ENCODE measurements around the gene NAT14. TPM values are rescaled to one million over a fixed set of nuclear protein-coding genes. Genes with fewer than 3 reads are reported as not detected.

The NAT14 gene
- polyA plus RNA-seq, 4 donors, result 43.6 to 68.7 (median 51.3) TPM

DNA sequence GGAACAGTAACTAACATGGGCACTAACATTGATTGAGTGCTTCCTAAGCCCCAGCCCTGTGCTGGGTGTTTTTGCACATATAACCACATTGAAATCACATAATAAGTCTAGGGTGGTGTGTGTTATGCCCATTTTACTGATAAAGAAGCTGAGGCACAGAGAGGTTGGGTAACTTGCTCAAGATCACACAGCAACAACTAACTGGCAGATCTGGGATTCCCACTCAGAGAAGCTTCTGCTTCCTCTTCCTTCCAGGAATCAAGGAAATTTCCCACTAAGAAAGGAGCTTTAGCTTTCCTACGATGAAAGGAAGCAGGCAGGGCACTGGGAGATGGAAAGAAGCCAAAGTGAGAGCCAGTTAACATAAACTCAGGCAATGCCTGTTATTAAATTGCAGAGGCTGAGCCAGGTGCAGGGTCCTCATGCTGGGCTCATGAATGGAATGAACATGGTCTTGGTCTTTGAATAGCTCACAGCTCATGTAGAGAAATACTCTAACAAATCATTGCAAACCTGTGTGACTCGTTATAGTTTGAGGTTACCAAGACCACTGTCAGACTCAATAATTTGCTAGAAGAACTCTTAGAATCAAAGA is 13.4 kb downstream of the NAT14 start:
- DNase-seq (ENCODE audit: low read depth in 4 of 4, low spot score in 3 of 4), result no peak

DNA sequence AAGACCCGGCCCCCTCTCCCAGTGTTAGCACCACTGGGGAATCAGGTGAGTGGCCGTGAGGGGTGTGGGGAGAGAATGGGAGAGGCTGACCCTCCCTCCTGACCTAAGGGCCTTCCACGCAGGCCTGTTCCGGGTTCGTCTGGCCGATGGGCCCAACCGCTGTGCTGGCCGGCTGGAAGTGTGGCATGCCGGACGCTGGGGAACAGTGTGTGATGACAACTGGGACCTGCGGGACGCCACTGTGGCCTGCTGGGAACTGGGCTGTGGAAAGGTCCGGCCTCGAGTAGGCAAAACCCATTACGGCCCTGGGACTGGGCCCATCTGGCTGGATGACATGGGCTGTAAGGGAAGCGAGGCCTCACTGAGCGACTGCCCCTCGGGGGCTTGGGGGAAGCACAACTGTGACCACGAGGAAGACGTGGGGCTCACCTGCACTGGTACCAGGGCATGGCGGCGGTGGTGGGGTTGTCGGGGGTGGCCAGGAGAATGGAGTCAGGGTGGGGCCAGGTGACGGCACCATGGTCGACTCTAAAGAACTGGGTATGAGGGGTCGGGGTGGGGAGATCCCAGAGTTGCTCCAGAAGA is 15.5 kb downstream of the NAT14 start:
- no peak for DNase-seq (ENCODE audit: low read depth in 4 of 4, low spot score in 3 of 4)

- DNase-seq (ENCODE audit: low read depth in 4 of 4, low spot score in 3 of 4), result no peak
Measured at GRCh38 chr19:55502197-55502952, 17.4 kb downstream of the NAT14 start.

DNA sequence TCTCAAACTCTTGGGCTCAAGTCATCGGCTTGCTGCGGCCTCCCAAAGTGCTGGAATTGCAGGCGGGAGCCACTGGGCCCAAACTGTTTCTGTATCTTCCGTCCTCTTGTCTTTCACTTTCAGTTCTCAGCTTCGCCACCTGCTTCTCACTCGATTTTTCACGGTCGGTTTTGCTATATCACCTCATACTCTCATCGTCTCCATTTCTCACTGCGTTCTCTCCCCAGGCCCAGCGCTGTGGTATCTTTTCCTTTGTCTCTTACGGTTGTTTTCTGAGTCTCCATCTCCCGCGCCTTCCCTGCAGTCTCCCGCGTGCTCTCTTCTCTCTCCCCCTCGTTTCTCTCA is 18.1 kb downstream of the NAT14 start:
- no peak for DNase-seq (ENCODE audit: low read depth in 4 of 4, low spot score in 3 of 4)

- peak; percentile 83 to 91 (median 85) for DNase-seq (ENCODE audit: low read depth in 4 of 4, low spot score in 3 of 4)
Measured at GRCh38 chr19:55503502-55504251, 18.7 kb downstream of the NAT14 start.

DNA sequence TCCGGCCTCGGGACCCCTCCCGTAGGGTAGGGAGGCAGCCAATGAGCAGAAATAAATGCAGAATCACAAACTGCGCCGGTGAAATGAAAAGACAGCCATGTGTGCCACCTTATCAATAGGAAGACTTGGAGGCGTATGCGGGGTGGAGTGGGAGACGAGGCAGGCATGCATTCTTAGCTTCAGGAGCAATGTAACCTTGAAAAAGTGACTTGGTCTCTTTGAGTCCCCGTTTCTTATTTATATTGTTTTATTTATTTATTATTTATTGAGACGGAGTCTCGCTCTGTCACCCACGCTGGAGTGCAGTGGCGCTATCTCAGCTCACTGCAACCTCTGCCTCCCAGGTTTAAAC is 19.2 kb downstream of the NAT14 start:
- DNase-seq (ENCODE audit: low read depth in 4 of 4, low spot score in 3 of 4), result no peak

- DNase-seq (ENCODE audit: low read depth in 4 of 4, low spot score in 3 of 4), result no peak
Measured at GRCh38 chr19:55504981-55505380, 20.0 kb downstream of the NAT14 start.

- DNase-seq (ENCODE audit: low read depth in 4 of 4, low spot score in 3 of 4), result no peak
Measured at GRCh38 chr19:55508120-55508519, 23.1 kb downstream of the NAT14 start.

DNA sequence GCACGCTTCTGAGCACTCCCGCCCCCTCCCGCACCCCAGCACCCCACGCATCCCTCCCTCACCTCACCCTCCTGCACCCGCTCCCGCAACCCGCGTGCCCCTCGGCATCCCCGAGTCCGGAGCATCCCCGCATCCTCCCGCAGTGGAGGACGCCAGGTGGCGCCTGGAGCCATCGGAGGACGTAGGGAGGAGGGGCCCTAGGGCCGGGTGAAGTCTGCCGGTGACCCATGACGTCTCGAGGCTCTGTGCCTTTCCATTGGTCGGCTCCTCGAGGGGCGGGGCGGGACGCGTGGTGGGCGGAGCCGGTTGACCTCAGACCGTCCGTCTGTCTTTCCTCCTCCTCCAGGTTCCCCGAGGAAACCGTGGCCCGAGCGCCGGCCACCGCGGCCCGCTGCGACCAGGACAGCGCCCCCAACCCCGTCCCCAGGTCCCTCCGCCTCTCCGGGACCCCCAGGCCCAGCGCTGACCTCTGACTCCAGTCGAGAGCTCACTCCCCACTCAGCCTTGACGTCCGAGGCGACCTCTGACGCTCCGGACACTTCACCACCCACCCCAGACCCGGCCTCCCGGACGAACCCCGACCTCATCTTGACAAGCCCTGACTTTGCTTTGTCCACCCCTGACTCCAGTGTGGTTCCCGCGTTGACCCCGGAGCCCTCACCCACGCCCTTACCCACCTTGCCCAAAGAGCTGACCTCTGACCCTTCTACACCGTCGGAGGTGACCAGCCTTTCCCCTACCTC is 32.1 kb downstream of the NAT14 start:
- DNase-seq (ENCODE audit: low read depth in 4 of 4, low spot score in 3 of 4), result peak; percentile 80 to 88 (median 83)

DNA sequence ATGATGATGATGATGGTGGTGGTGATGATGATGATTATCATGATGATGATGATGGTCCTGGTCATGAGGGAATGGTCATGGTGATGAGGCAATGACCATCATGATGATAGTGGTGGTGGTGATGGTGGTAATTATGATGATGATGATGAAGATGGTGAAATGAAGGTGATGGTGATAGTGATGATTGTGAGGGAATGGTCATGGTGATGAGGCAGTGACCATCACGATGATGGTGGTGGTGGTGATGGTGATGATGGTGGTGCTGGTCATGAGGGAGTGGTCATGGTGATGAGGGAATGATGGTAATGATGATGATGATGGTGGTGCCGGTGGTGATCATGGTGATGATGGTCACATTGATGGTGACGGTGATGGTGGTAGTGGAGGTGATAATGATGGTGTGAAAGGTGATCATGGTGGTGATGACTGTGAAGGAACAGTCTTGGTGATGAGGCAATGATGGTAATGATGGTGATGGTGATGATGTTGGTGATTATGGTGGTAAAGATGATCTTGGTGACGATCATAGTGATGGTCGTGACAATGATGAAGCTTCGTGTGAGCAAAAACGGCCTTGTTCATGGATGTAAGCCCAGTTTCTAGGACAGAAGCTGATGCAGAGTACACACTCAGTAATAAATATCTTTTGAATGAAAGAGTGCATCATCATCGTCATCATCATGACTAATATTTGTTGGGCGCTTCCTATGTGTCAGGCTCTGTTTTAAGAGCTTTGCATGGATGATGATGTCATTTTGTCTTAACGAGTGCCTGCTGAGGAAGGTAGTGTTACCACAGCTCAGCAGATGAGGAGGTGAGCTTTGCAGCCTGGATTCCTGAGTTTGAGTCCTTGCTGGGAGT is 34.7 kb downstream of the NAT14 start:
- DNase-seq (ENCODE audit: low read depth in 4 of 4, low spot score in 3 of 4), result no peak

DNA sequence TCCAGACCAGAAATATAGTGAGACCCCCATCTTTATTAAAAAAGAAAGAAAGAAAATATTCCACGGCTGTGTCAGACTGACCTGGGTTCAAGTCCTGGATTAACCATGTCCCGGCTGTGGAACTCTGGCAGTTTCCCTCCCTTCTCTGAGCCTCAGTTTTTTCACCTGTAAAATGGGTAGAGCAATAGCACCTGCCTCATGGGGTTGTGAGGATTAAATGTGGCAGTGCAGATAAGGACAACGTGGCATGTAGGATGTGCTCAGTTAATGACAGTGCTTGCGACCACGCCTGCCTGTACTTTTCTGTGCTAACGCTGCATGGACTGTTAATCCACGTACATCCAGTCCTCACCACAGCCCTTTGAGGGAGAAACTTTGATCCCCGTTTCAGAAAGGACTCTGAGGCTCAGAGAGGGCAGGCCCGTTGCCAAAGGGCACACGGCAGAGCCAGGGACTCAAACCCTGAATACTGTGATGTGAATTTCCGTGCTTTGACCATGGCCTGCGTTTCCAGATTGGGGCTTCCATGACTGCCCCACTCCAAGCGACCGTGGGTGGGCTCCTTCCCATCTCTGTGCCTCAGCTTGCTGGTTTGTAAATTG is 35.8 kb downstream of the NAT14 start:
- DNase-seq (ENCODE audit: low read depth in 4 of 4, low spot score in 3 of 4), result no peak

DNA sequence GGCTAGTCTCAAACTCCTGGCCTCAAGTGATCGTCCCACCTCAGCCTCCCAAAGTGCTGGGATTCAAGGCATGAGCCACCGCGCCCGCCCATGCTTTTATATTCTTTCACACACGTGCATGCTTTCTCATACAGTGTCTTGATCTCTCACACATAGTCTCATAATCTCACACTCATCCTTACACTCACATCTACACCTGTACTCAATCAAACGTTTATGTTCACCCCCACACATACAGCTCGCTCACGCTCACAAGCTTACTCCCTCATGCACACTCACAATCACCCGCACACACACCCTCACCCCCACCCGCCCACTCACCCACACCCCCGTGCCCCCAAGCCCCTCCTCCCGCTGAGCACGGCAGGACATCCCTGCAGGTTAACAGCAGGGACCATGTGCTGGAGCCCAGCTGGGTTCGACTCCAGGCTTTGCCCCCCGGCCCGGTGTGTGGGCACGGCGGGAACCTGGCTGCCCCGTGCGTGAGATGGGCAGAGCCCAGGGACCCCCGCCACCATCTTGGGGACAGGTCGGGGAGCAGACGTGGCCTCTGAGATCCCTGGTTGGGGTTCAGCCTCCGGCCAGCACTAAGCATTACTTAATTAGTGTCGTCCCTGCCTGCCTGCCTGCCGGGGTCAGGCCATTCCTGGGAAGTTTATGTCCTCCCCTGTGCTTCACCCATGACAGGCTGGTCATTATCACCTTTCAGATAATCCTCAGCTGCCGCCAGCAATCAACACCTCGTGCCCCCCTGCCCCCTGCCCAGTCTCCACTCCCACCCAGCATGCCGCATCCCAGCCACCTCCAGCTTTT is 40.5 kb downstream of the NAT14 start:
- no peak for DNase-seq (ENCODE audit: low read depth in 4 of 4, low spot score in 3 of 4)

DNA sequence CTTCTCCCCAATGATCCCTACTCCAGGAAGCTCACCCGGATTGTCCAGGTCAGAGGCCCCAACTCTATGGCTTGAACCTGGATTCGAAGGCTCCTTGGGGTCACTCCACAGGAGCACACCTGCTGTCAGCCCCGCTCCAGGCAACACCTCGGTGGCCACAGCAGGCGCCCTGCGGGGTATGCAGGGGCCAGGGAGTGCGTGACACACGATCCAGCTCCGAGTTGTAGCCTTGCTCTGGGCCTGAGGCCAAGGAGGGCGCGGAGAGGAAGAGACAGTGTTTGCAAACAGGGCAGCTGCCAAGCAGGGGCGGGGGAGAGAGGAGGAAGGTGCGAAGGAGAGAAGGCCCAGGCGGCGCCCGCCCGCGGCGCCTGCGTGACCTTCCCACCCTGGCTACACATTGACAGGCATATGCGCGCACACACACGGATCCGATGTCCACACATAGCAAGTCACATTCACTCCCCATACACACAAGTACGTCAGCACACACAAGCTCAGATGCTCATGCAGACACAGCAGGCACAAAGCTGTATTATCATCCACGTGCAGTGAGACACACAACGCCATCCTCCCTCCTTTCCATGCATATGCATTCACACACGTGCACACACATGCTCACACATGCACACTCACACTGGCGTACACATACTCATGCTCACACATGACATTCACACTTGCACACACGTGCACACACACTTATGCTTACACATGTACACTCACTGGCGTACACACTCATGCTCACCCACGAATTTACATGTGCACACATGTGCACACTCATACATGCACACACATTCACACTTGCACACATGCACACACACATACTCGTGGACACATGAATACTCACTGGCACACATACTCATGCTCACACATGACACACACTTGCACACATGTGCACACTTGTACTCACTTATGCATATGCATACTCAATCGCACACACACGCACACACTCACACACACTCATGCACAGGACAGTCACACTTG is 41.5 kb downstream of the NAT14 start:
- DNase-seq (ENCODE audit: low read depth in 4 of 4, low spot score in 3 of 4), result no peak

DNA sequence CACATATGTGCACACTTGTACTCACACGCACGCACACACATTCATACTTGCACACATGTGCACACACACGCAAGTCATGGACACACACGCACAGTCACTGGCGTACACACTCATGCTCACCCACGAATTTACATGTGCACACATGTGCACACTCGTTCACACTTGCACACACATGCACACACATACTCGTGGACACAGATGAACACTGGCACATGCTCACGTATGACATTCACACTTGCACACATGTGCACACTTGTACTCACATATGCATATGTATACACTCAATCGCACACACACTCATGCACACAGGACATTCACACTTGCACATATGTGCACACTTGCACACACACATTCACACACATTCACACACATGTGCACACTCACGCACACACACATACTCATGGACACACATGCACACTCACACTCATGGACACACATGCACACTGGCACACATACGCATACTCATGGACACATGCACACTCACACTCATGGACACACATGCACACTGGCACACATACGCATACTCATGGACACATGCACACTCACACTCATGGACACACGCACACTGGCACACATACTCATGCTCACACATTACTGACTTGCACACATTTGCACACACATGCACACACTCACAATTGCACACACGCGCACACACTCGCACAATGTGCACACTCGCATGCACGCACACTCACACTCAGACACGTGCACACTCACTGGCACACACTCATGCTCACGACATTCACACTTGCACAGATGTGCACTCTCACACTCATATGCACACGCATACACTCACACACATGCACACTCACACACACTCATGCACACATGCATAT is 42.4 kb downstream of the NAT14 start:
- DNase-seq (ENCODE audit: low read depth in 4 of 4, low spot score in 3 of 4), result no peak

DNA sequence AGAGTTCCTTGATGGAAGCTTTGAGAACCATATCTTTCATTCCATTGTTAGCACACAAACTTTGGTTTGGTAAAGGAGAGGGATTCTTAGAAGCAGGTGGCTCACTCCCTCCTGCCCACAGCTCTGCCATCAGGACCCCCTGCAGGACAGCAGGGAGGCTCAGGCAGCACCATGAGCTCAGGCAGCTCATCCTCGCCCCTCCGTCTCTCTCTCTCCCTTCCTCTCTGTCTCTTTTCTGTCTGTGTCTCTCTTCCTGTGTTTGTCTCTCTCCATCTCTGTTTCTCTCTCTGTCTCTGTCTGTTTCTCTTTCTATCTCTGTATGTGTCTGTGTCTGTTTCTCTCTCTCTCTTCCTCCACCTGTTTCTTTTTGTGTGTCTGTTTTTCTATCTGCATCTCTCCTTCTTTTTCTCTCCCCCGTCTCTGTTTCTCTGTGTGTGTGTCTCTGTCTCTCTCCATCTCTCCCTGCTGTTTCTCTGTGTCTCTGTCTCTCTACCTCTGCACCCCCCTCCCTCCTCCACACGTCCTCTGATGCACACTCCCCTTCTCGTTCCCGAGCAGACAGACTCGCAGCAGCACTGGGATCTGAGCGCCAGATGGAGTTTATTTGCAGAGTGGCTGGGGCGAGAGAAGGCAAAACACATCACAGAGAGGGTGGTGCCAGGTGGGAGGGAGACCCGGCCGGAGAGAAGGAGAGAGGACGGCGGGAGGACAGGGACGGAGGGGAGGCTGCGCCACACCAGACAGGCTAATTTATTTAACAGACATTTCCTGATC is 43.2 kb downstream of the NAT14 start:
- no peak for DNase-seq (ENCODE audit: low read depth in 4 of 4, low spot score in 3 of 4)
